BJ (cell line): ENCODE measurements around the gene SPON1. TPM values are rescaled to one million over a fixed set of nuclear protein-coding genes. Genes with fewer than 3 reads are reported as not detected.

Source experiments
- CTCF ChIA-PET: fragments of 350-600 bp; formaldehyde crosslinking; extraction: SDS; loops from one replicate; lab custom pipeline; 2021; ENCODE audit warnings: antibody characterized with exemption, inconsistent platforms; lab: Yijun Ruan, JAX
- POLR2A ChIA-PET: fragments of 300-600 bp; sonication (Branson Sonifier 250); formaldehyde crosslinking; extraction: SDS; loops from one replicate; lab custom pipeline; 2021; ENCODE audit warnings: antibody characterized with exemption; lab: Charles Lee
- DNase-seq: peaks from one replicate; pipeline ENCODE4 v3.0.0-alpha.2; 2011; ENCODE audit warnings: low read depth
- H3K27me3 ChIP-seq: 2 replicates; pipeline ENCODE4 v1.6.0; 2011; ENCODE audit warnings: low read length; ENCODE audit not compliant: control insufficient read depth, insufficient read depth
- H3K36me3 ChIP-seq: 2 replicates; pipeline ENCODE4 v1.5.1; 2011; ENCODE audit warnings: low read length; ENCODE audit not compliant: control insufficient read depth, insufficient read depth
- H3K4me3 ChIP-seq: 2 replicates; pipeline ENCODE4 v1.5.1; 2011; ENCODE audit warnings: low read depth, mild to moderate bottlenecking, control low read depth, low read length
- CTCF ChIP-seq: IDR thresholded peaks from 2 replicates; pipeline ENCODE4 v1.5.1; 2011; ENCODE audit warnings: low read depth, mild to moderate bottlenecking, control low read depth, inconsistent platforms, low read length, moderate library complexity; ENCODE audit not compliant: insufficient read depth
- polyA plus RNA-seq: library from polyadenylated mRNA; depleted of rRNA; stranded (reverse); fragments of >200 nt; gene quantifications from 2 replicates; pipeline ENCODE4 v1.2.3, GENCODE V29; 2011

SPON1 gene
- polyA plus RNA-seq, 1 experiment: not detected

GRCh38 chr11:14010665-14011064 is 48.1 kb downstream of the SPON1 start:
- CTCF ChIA-PET: no interaction called here

GRCh38 chr11:14012846-14013245 is 50.3 kb downstream of the SPON1 start:
- DNase-seq: no peak
- Histone ChIP-seq H3K27me3 (no peaks in the 10 kb centered on the region), H3K36me3 (no peaks in the 10 kb centered on the region), H3K4me3 (no peak overlapping the region)
- CTCF ChIA-PET: no interaction called here
- POLR2A ChIA-PET: no interaction called here
- TF ChIP-seq CTCF: no peak

More at GRCh38 chr11:14010665-14011064, 48.1 kb downstream of the SPON1 start:
- no peaks in the 10 kb centered on the region for H3K36me3 ChIP-seq
- no peak for TF ChIP-seq CTCF
- no peaks in the 10 kb centered on the region for H3K27me3 ChIP-seq
- POLR2A ChIA-PET: no interaction called here
- no peak for DNase-seq
- H3K4me3 ChIP-seq: no peak overlapping the region

GRCh38 chr11:14015711-14016110 is 53.2 kb downstream of the SPON1 start:
- H3K4me3 ChIP-seq: no peak overlapping the region
- TF ChIP-seq CTCF: no peak
- DNase-seq: no peak
- CTCF ChIA-PET: no interaction called here
- H3K27me3 ChIP-seq: no peaks in the 10 kb centered on the region; the same call in 1 of the 2 replicates
- H3K36me3 ChIP-seq: no peaks in the 10 kb centered on the region
- POLR2A ChIA-PET: no interaction called here

GRCh38 chr11:14018441-14018840 is 55.9 kb downstream of the SPON1 start:
- ChIA-PET CTCF (no interaction called here), POLR2A (no interaction called here)
- TF ChIP-seq CTCF: no peak
- no peak overlapping the region for H3K4me3 ChIP-seq
- H3K27me3 ChIP-seq: no peaks in the 10 kb centered on the region; the same call in 1 of the 2 replicates
- no peak for DNase-seq
- no peaks in the 10 kb centered on the region for H3K36me3 ChIP-seq

- POLR2A ChIA-PET: no interaction called here
- no peaks in the 10 kb centered on the region; the same call in none of the 2 replicates for H3K27me3 ChIP-seq
- no peak for TF ChIP-seq CTCF
- no peak overlapping the region for H3K4me3 ChIP-seq
- no peaks in the 10 kb centered on the region for H3K36me3 ChIP-seq
- CTCF ChIA-PET: no interaction called here
- no peak for DNase-seq
Observed at GRCh38 chr11:14021738-14022137, 59.2 kb downstream of the SPON1 start.
